HepG2 (cell line): ENCODE results near the gene ITGAE. TPM values are rescaled to one million over a fixed set of nuclear protein-coding genes. Genes with fewer than 3 reads are reported as not detected.

Experiments
- ATAC-seq: fragments of 200-7000 bp; cut with Tn5 transposase; 3 replicates; pipeline ENCODE4 v1.9.1; 2020; ENCODE audit warnings: mild to moderate bottlenecking, moderate library complexity
- BruUV-seq: library from RNA; stranded (reverse); fragments of 400-500 nt; replicated peaks from 2 replicates; lab custom pipeline; 2021; lab: Mats Ljungman, UMichigan
- CTCF ChIA-PET: fragments of 300-600 bp; formaldehyde crosslinking; extraction: SDS; loops from one replicate; lab custom pipeline; 2021; ENCODE audit warnings: low total read pairs, inconsistent platforms, low intra/inter-chr PET ratio; lab: Yijun Ruan, JAX
- POLR2A ChIA-PET: fragments of 350-600 bp; sonication (Branson Sonifier 250); formaldehyde crosslinking; loops from one replicate; lab custom pipeline; 2020; ENCODE audit warnings: antibody characterized with exemption, inconsistent platforms; lab: Yijun Ruan, JAX
- DNase-seq: peaks from one replicate; pipeline ENCODE4 v3.0.0-alpha.2; 2015; ENCODE audit warnings: low spot score
- FAIRE-seq: peaks from 3 replicates; lab custom pipeline; 2011; peaks lifted over from hg19 to GRCh38; lab: Jason Lieb, UNC
- H2AFZ ChIP-seq: one replicate; pipeline ENCODE4 v1.6.1; 2011; ENCODE audit warnings: low read length, inconsistent platforms
- H3K27ac ChIP-seq: fragments of 300-600 bp; 3 replicates; pipeline ENCODE4 v1.8.0; 2011; ENCODE audit warnings: mixed run types, mild to moderate bottlenecking, mixed read lengths, low read length, inconsistent platforms; ENCODE audit not compliant: insufficient read depth; ENCODE audit errors: extremely low read length
- H3K27me3 ChIP-seq, 2 experiments: fragments of 200-600 bp in 1 of 2; 2 replicates in 1 of 2; 3 replicates in 1 of 2; pipeline versions ENCODE4 v1.6.0 to v1.8.0; 2011; ENCODE audit warnings: low read length in 2 of 2, mild to moderate bottlenecking in 2 of 2, moderate library complexity in 2 of 2, inconsistent platforms in 1 of 2; ENCODE audit not compliant: insufficient read depth in 2 of 2, control insufficient read depth in 1 of 2
- H3K36me3 ChIP-seq, 2 experiments: fragments of 200-600 bp in 1 of 2; replicated peaks in 1 of 2; 2 replicates in 1 of 2; 3 replicates in 1 of 2; pipeline versions ENCODE4 v1.5.1 to v1.8.0; 2011; ENCODE audit warnings: low read length in 2 of 2, inconsistent platforms in 1 of 2; ENCODE audit not compliant: insufficient read depth in 2 of 2, control insufficient read depth in 1 of 2
- H3K4me1 ChIP-seq: 2 replicates; pipeline ENCODE4 v1.5.1; 2012; ENCODE audit warnings: low read length, inconsistent platforms; ENCODE audit not compliant: insufficient read depth
- H3K4me2 ChIP-seq: 2 replicates; pipeline ENCODE4 v1.6.0; 2011; ENCODE audit warnings: low read depth, low read length, inconsistent platforms
- H3K4me3 ChIP-seq, 3 experiments: fragments of 200-600 bp in 1 of 3; sonication (generic), shearing (Covaris generic) in 1 of 3; replicated peaks in 1 of 3; 2 replicates each; pipeline ENCODE4 v1.5.1; 2011 to 2016; ENCODE audit warnings: low read length in 3 of 3, inconsistent platforms in 2 of 3, low read depth in 2 of 3, mild to moderate bottlenecking in 2 of 3, control low read depth in 1 of 3, mixed read lengths in 1 of 3; ENCODE audit not compliant: insufficient read depth in 1 of 3
- H3K79me2 ChIP-seq: one replicate; pipeline ENCODE4 v1.6.1; 2011; ENCODE audit warnings: low read length, inconsistent platforms; ENCODE audit not compliant: insufficient read depth
- H3K9ac ChIP-seq: 2 replicates; pipeline ENCODE4 v1.6.0; 2011; ENCODE audit warnings: mild to moderate bottlenecking, low read depth, low read length, inconsistent platforms; ENCODE audit not compliant: insufficient read depth
- H3K9me3 ChIP-seq: 2 replicates; pipeline ENCODE4 v1.5.1; 2012; ENCODE audit warnings: mild to moderate bottlenecking, low read length
- H4K20me1 ChIP-seq: 2 replicates; pipeline ENCODE4 v1.6.0; 2011; ENCODE audit warnings: inconsistent platforms, mild to moderate bottlenecking, low read length, moderate library complexity; ENCODE audit not compliant: insufficient read depth
- AHR ChIP-seq: IDR thresholded peaks from 2 replicates; pipeline ENCODE4 v1.6.1; 2018; ENCODE audit warnings: missing genetic modification reagents, missing compliant biosample characterization
- CHD4 ChIP-seq: fragments of 200-600 bp; sonication (generic); IDR thresholded peaks from 2 replicates; pipeline ENCODE4 v1.7.0; 2017; ENCODE audit warnings: mild to moderate bottlenecking, low read length, borderline replicate concordance
- GABPB1 ChIP-seq: IDR thresholded peaks from 2 replicates; pipeline ENCODE4 v1.6.1; 2016; ENCODE audit warnings: mild to moderate bottlenecking, missing genetic modification reagents, moderate library complexity, missing compliant biosample characterization
- HNRNPK ChIP-seq: fragments of 200-400 bp; formaldehyde crosslinking; IDR thresholded peaks from 2 replicates; pipeline ENCODE4 v1.6.1; 2018; ENCODE audit warnings: low read length, low read depth, moderate library complexity, mild to moderate bottlenecking; ENCODE audit not compliant: poor library complexity, severe bottlenecking
- ISX ChIP-seq: sonication (generic); formaldehyde crosslinking; conservative IDR thresholded peaks from 2 replicates; pipeline ENCODE4 v1.5.0; 2020; ENCODE audit warnings: missing genetic modification reagents
- MAX ChIP-seq: IDR thresholded peaks from 2 replicates; pipeline ENCODE4 v1.6.1; 2012; ENCODE audit warnings: inconsistent platforms
- RARA ChIP-seq: IDR thresholded peaks from 2 replicates; pipeline ENCODE4 v1.6.1; 2016; ENCODE audit warnings: missing genetic modification reagents, missing compliant biosample characterization
- SMAD9 ChIP-seq: sonication (generic); formaldehyde crosslinking; IDR thresholded peaks from 2 replicates; pipeline ENCODE4 v1.5.1; 2020; ENCODE audit warnings: mild to moderate bottlenecking, missing genetic modification reagents
- SMARCC2 ChIP-seq: fragments of 450-650 bp; IDR thresholded peaks from 2 replicates; pipeline ENCODE4 v1.6.1; 2017; ENCODE audit warnings: antibody characterized with exemption, mild to moderate bottlenecking
- SOX5 ChIP-seq: IDR thresholded peaks from 2 replicates; pipeline ENCODE4 v1.6.1; 2016; ENCODE audit warnings: borderline replicate concordance
- SUZ12 ChIP-seq: fragments of 150-350 bp; IDR thresholded peaks from 2 replicates; pipeline ENCODE4 v1.6.1; 2014; ENCODE audit warnings: low read depth, low read length
- ZBTB3 ChIP-seq: sonication (generic); formaldehyde crosslinking; IDR thresholded peaks from 2 replicates; pipeline ENCODE4 v1.4.0; 2020; ENCODE audit warnings: low read depth, mild to moderate bottlenecking, moderate library complexity, missing genetic modification reagents, borderline replicate concordance
- ZBTB37 ChIP-seq: sonication (generic); formaldehyde crosslinking; IDR thresholded peaks from 2 replicates; pipeline ENCODE4 v1.4.0; 2020; ENCODE audit warnings: mild to moderate bottlenecking, missing genetic modification reagents
- ZFP37 ChIP-seq: sonication (generic); formaldehyde crosslinking; IDR thresholded peaks from 2 replicates; pipeline ENCODE4 v1.4.0; 2020; ENCODE audit warnings: missing genetic modification reagents, borderline replicate concordance
- ZNF280B ChIP-seq: sonication (generic); formaldehyde crosslinking; IDR thresholded peaks from 2 replicates; pipeline ENCODE4 v1.5.0; 2020; ENCODE audit warnings: missing genetic modification reagents, mild to moderate bottlenecking, borderline replicate concordance
- ZNF343 ChIP-seq: sonication (generic); formaldehyde crosslinking; IDR thresholded peaks from 2 replicates; pipeline ENCODE4 v1.4.0; 2020; ENCODE audit warnings: mild to moderate bottlenecking, missing genetic modification reagents
- ZNF562 ChIP-seq: sonication (generic); formaldehyde crosslinking; IDR thresholded peaks from 2 replicates; pipeline ENCODE4 v1.8.0; 2022; ENCODE audit warnings: missing genetic modification reagents, borderline replicate concordance
- ZNF75D ChIP-seq: sonication (generic); formaldehyde crosslinking; IDR thresholded peaks from 2 replicates; pipeline ENCODE4 v1.8.1; 2023; ENCODE audit warnings: missing genetic modification reagents, mild to moderate bottlenecking, borderline replicate concordance
- ZNF782 ChIP-seq: sonication (generic); formaldehyde crosslinking; IDR thresholded peaks from 2 replicates; pipeline ENCODE4 v1.4.0; 2020; ENCODE audit warnings: missing genetic modification reagents, mild to moderate bottlenecking, borderline replicate concordance
- WGBS: methylation state at CpG from one replicate; pipeline ENCODE4 v1.1.6; 2017; ENCODE audit warnings: low lambda C conversion rate; 5-methylcytosine and 5-hydroxymethylcytosine counted together
- in situ Hi-C: cut with HindIII; loops from 2 replicates; pipeline ENCODE4 v1.10.0; 2017; ENCODE audit warnings: low pct_unique_long_range_greater_than_20kb; ENCODE audit not compliant: extremely low pct_ligation_motif_present
- intact Hi-C: fragments of 100-400 bp; cut with micrococcal nuclease; formaldehyde crosslinking; loops from one replicate; pipeline ENCODE4 v1.10.0; 2022; ENCODE audit not compliant: unreplicated experiment
- polyA plus RNA-seq, 8 experiments: library from polyadenylated mRNA; depleted of rRNA in 3 of 8; stranded (reverse) in 7 of 8; unstranded in 1 of 8; fragments of >200 nt; fragmentation: Illumina TruSeq in 4 of 8; extraction: Trizol in 4 of 8; gene quantifications; 2 replicates each; pipeline versions ENCODE4 v1.2.1 to v1.2.3, GENCODE V29; 2011 to 2016; ENCODE audit warnings: low read depth in 4 of 8, missing spikeins in 1 of 8, mixed read lengths in 1 of 8; ENCODE audit not compliant: insufficient read depth in 1 of 8
- total RNA-seq, 5 experiments: library from RNA; depleted of rRNA; stranded (reverse); fragments of >200 nt; fragmentation: Illumina TruSeq; extraction: Trizol; gene quantifications; 2 replicates each; pipeline ENCODE4 v1.2.3, GENCODE V29; 2016; ENCODE audit warnings: low read depth in 1 of 5

The ITGAE gene
- total and polyA plus RNA-seq, 2 of the 13 experiments (the other 11 are each of a cell fraction or from before 2014, with no cell fraction given), result 42.3 to 49.0 TPM

- TF ChIP-seq ZBTB3 (CRISPR knock-in tag) (no peak), ZNF562 (no peak), ZNF280B (CRISPR knock-in tag) (no peak), HNRNPK (no peak), MAX (peak; percentile 68), SMAD9 (no peak), ZFP37 (no peak)
Observed at GRCh38 chr17:3738562-3739295, 62.3 kb downstream of the ITGAE start (continued).

- CTCF ChIA-PET, result interaction anchor here (1.0 to 1.5 kb wide), 2 partner anchors 37 to 92 kb away, joined by 3 to 6 read pairs; no protein-coding TSS in a partner anchor
- no peaks in the 10 kb centered on the region for H3K79me2 ChIP-seq
- H3K9me3 ChIP-seq, result no peaks in the 10 kb centered on the region
- no peak overlapping the region for H3K4me2 ChIP-seq
- ATAC-seq, result no peak
- no peak for FAIRE-seq
- H3K4me3 ChIP-seq, result no peak overlapping the region
- no TSS peak for BruUV-seq
- WGBS, result 57% methylated on average over 7 of the region's 8 CpGs
- intact Hi-C loops (loop anchor here (5.0 to 10.0 kb wide), 3 partner anchors 37 to 169 kb away; no protein-coding TSS in a partner anchor), in situ Hi-C loops (loop anchor here (5.0 to 10.0 kb wide), 2 partner anchors 87 to 169 kb away; no protein-coding TSS in a partner anchor)
- no peaks in the 10 kb centered on the region for H4K20me1 ChIP-seq
- H3K9ac ChIP-seq, result no peak overlapping the region
- no peak overlapping the region for H2AFZ ChIP-seq
- POLR2A ChIA-PET, result interaction anchor here (1.0 kb wide), 1 partner anchor 111 kb away, joined by 3 read pairs; no protein-coding TSS in a partner anchor
- H3K4me1 ChIP-seq, result peaks cover 75% of the 10 kb centered on the region
- H3K27ac ChIP-seq, result no peak overlapping the region
- no peak for DNase-seq
- H3K36me3 ChIP-seq, result no peaks in the 10 kb centered on the region
- H3K27me3 ChIP-seq, result no peaks in the 10 kb centered on the region
- TF ChIP-seq CHD4, result no peak
- no peak for TF ChIP-seq SOX5 (CRISPR knock-in tag)
- TF ChIP-seq ZNF782, result no peak
- no peak for TF ChIP-seq GABPB1 (CRISPR knock-in tag)
- no peak for TF ChIP-seq ZBTB37 (CRISPR knock-in tag)
- TF ChIP-seq ZNF343 (CRISPR knock-in tag), result no peak
- no peak for TF ChIP-seq SUZ12
- TF ChIP-seq AHR, result no peak
- no peak for TF ChIP-seq ZNF75D
- TF ChIP-seq RARA, result no peak
- no peak for TF ChIP-seq SMARCC2
- no peak for TF ChIP-seq ISX (CRISPR knock-in tag)
Observed at GRCh38 chr17:3735515-3735914, 65.5 kb downstream of the ITGAE start.
